ENCODE results near the gene TOM1L2. TPM values are rescaled to one million over a fixed set of nuclear protein-coding genes. Genes with fewer than 3 reads are reported as not detected.

TOM1L2 gene
- total and polyA plus RNA-seq, 2 of the 4 experiments (the other 2 are of a cell fraction): 34.4 to 51.7 TPM

DNA sequence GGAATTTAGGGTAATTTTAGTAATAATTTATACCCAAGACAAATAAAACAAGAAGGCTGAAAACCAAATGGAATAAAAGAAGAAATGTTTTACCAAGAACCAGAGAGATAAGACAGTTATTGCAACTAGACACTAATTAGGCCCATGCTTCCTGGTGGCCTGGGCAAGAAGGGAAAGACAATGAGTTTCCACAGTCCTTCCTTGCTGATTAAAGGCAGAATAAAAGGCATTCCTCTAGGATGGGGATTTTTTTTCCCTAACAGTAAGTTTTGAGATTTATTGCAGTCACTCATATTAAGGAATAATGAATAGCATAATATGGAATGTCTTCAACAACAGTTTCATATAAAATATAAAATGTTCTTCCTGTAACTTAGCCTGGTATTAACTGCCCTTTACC, 41.5 kb downstream of the TOM1L2 start:
- no peak overlapping the region for H2BK20ac ChIP-seq (ENCODE audit: low read depth, low read length)
- H2AFZ ChIP-seq (replicated peaks; ENCODE audit: low read length, poor library complexity): no peak overlapping the region
- no peak overlapping the region for H3K4me3 ChIP-seq (ENCODE audit: insufficient read depth, low read depth, low read length)
- H3K23ac ChIP-seq (ENCODE audit: low read depth, low read length): no peak overlapping the region
- H3K27me3 ChIP-seq (ENCODE audit: control insufficient read depth, insufficient read depth, low read length): no peaks in the 10 kb centered on the region
- H4K5ac ChIP-seq (ENCODE audit: low read depth, low read length): no peak overlapping the region
- CTCF ChIA-PET: no interaction called here
- BruUV-seq (replicated peaks): no TSS peak
- H3K79me1 ChIP-seq (ENCODE audit: low read depth in 1 of 2, low read length in 2 of 2): peaks cover 36 to 79% of the 10 kb centered on the region in 2 experiments
- H3K27ac ChIP-seq (ENCODE audit: insufficient read depth, low read length): no peak overlapping the region
- no peak overlapping the region for H3K4ac ChIP-seq (ENCODE audit: low read depth, low read length)
- H2BK120ac ChIP-seq (ENCODE audit: low read depth, low read length): no peak overlapping the region
- H3K9me3 ChIP-seq (ENCODE audit: control insufficient read depth, insufficient read depth, low read length): no peaks in the 10 kb centered on the region
- DNase-seq (no peak), ATAC-seq (ENCODE audit: low read depth) (no peak)
- intact Hi-C loops (cut with micrococcal nuclease): no loop called here
- H2BK15ac ChIP-seq (ENCODE audit: low read depth, low read length): no peak overlapping the region
- H3K9me1 ChIP-seq (ENCODE audit: insufficient read depth, low read length): peaks cover 26% of the 10 kb centered on the region
- H3K14ac ChIP-seq (replicated peaks; ENCODE audit: low read depth, low read length): no peak overlapping the region
- no peak overlapping the region for H2AK9ac ChIP-seq (replicated peaks; ENCODE audit: low read depth, low read length, poor library complexity)
- dilution Hi-C loops (cut with HindIII; ENCODE audit: low sequenced_read_pairs, unreplicated experiment): no loop called here
- no peak overlapping the region for H3K18ac ChIP-seq (ENCODE audit: low read depth, low read length)
- in situ Hi-C loops (cut with MboI; ENCODE audit: low sequenced_read_pairs): no loop called here
- no peak for TF ChIP-seq BHLHE40 (IDR thresholded peaks at IDR 0.05; ENCODE audit: low read depth, low read length)
- TF ChIP-seq, protein P1, sequence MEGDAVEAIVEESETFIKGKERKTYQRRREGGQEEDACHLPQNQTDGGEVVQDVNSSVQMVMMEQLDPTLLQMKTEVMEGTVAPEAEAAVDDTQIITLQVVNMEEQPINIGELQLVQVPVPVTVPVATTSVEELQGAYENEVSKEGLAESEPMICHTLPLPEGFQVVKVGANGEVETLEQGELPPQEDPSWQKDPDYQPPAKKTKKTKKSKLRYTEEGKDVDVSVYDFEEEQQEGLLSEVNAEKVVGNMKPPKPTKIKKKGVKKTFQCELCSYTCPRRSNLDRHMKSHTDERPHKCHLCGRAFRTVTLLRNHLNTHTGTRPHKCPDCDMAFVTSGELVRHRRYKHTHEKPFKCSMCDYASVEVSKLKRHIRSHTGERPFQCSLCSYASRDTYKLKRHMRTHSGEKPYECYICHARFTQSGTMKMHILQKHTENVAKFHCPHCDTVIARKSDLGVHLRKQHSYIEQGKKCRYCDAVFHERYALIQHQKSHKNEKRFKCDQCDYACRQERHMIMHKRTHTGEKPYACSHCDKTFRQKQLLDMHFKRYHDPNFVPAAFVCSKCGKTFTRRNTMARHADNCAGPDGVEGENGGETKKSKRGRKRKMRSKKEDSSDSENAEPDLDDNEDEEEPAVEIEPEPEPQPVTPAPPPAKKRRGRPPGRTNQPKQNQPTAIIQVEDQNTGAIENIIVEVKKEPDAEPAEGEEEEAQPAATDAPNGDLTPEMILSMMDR (conservative IDR thresholded peaks at IDR 0.05; ENCODE audit: low read depth, low read length): no peak
- no peak for TF ChIP-seq RFX5 (IDR thresholded peaks at IDR 0.05; ENCODE audit: low read depth, low read length)
- TF ChIP-seq RCOR1 (IDR thresholded peaks at IDR 0.05; ENCODE audit: insufficient replicate concordance, low read length): no peak
- no peak for TF ChIP-seq POLR2A (IDR thresholded peaks at IDR 0.05; ENCODE audit: low read depth, low read length)
- TF ChIP-seq, protein P2, sequence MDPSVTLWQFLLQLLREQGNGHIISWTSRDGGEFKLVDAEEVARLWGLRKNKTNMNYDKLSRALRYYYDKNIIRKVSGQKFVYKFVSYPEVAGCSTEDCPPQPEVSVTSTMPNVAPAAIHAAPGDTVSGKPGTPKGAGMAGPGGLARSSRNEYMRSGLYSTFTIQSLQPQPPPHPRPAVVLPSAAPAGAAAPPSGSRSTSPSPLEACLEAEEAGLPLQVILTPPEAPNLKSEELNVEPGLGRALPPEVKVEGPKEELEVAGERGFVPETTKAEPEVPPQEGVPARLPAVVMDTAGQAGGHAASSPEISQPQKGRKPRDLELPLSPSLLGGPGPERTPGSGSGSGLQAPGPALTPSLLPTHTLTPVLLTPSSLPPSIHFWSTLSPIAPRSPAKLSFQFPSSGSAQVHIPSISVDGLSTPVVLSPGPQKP (IDR thresholded peaks at IDR 0.05; ENCODE audit: borderline replicate concordance, low read depth, low read length): no peak
- TF ChIP-seq CHD1 (IDR thresholded peaks at IDR 0.05; ENCODE audit: low read depth, low read length): no peak
- TF ChIP-seq CEBPB (IDR thresholded peaks at IDR 0.05; ENCODE audit: low read depth, low read length): no peak
- TF ChIP-seq RAD21 (IDR thresholded peaks at IDR 0.05; ENCODE audit: low read length): no peak
- no peak for TF ChIP-seq MXI1 (IDR thresholded peaks at IDR 0.05; ENCODE audit: borderline replicate concordance, low read depth, low read length)
- TF ChIP-seq FOS (IDR thresholded peaks at IDR 0.05; ENCODE audit: low read depth, low read length): no peak
- TF ChIP-seq MAZ (IDR thresholded peaks at IDR 0.05; ENCODE audit: borderline replicate concordance, low read depth, low read length): no peak
- TF ChIP-seq SMC3 (IDR thresholded peaks at IDR 0.05; ENCODE audit: low read depth, low read length): no peak
- no peak for TF ChIP-seq NFE2L2 (IDR thresholded peaks at IDR 0.05; ENCODE audit: low read depth, low read length)
- TF ChIP-seq, protein P3, sequence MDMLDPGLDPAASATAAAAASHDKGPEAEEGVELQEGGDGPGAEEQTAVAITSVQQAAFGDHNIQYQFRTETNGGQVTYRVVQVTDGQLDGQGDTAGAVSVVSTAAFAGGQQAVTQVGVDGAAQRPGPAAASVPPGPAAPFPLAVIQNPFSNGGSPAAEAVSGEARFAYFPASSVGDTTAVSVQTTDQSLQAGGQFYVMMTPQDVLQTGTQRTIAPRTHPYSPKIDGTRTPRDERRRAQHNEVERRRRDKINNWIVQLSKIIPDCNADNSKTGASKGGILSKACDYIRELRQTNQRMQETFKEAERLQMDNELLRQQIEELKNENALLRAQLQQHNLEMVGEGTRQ (IDR thresholded peaks at IDR 0.05; ENCODE audit: low read depth, low read length): no peak
- no peak overlapping the region for H2BK5ac ChIP-seq (ENCODE audit: low read depth, low read length, poor library complexity, severe bottlenecking)
- no peak overlapping the region for H2AK5ac ChIP-seq (ENCODE audit: low read depth, low read length)
- H4K20me1 ChIP-seq (ENCODE audit: insufficient read depth, low read length): peaks cover 12% of the 10 kb centered on the region; the same call in 1 of the 2 replicates
- H3K9ac ChIP-seq (ENCODE audit: low read depth, low read length): no peak overlapping the region
- H3K56ac ChIP-seq (ENCODE audit: extremely low read depth, insufficient read depth, low read length): no peak overlapping the region
- peaks cover 19% of the 10 kb centered on the region for H3K4me1 ChIP-seq (ENCODE audit: control insufficient read depth, insufficient read depth, low read length)
- H3K36me3 ChIP-seq (ENCODE audit: control insufficient read depth, insufficient read depth, low read length): no peaks in the 10 kb centered on the region
- H4K8ac ChIP-seq (ENCODE audit: low read depth in 2 of 2, low read length in 2 of 2): no peak overlapping the region
- H3K4me2 ChIP-seq (ENCODE audit: low read depth, low read length): no peak overlapping the region
- POLR2A ChIA-PET (ENCODE audit: unreplicated experiment): no interaction called here
- no peak overlapping the region for H4K91ac ChIP-seq (ENCODE audit: insufficient read depth, low read depth, low read length)

Measured in IMR-90 (cell line).